ENCODE results near the gene RGS6.

Gene RGS6

DNA sequence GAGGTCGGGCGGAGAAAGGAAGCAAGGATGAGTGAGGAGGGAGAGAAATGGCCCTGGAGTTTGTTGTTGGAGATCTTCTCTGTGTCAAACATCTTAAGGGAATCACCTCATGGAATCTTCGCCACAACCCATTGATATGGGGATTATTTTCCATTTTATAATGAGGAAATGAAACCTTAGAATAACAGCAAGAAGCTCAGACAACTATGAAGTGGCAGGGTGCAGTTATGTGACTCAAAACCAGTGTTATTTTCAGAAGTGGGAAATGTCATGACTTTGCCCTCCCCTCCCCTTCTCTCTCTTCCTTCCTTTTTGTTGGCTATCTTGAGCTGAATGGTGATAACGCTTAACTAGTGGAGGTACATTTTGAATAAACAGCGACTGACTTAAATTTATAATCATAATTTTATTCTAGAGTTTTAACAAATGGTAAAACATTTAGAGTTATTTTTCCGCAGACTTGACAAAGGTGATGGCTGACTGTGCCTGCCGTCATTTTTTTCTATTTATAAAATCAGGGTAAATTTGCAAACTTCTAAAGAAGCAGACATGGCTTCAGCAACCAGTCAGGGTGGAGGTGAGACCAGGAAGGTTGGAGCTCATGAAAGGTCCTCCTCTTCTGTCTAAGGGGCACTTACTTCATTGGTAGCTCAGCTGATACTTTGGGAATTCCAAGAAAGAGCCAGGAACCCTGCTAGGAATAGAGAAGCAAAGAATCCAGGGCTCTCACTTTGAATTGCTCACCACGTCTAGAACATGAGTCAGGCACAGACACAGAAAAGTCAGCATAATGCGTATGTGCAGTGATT lies 232.4 kb downstream of the RGS6 start:
- no peak for DNase-seq (ENCODE audit: low spot score)

DNA sequence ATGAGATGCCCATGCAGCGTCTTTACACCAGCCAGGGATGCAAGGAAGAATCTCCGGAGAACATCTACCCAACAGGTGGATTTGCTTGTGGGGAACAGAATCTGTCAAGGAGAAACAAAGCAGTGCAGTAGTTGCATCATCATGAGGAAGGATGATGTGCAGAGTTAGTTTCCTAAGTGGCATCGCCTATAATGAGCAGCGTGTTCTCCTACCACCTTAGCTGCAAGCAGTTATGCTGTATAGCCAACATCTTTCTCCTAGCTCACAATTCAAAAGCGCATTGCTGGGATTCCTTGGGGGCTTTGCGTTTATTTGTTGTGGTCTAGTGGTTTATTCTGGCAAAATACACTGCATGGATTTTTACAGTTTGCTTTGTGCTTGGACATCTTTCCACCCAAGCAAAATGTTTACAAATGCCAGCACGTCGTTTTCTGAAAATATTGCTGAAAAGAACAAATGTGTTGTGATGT lies 233.0 kb downstream of the RGS6 start:
- no peak for DNase-seq (ENCODE audit: low spot score)

DNA sequence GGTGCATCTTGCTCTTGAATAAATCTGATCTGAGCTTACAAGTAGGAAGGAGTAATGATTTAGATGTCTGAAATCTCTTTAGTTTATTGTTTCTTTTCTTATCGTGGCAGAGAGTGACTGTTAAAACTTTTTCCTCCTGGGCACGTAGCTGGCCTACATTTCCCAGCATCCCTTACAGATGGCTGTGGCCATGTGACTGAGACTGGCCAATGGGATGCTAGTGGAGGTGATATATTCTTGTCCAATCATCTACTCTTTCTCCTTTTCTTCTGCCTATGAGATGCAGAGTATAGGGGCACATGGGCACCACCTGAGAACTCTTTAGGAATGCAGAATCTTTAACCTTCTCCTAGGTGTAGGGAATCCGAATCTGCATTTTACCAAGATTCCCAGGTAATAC lies 237.3 kb downstream of the RGS6 start:
- no peak for DNase-seq (ENCODE audit: low spot score)

DNA sequence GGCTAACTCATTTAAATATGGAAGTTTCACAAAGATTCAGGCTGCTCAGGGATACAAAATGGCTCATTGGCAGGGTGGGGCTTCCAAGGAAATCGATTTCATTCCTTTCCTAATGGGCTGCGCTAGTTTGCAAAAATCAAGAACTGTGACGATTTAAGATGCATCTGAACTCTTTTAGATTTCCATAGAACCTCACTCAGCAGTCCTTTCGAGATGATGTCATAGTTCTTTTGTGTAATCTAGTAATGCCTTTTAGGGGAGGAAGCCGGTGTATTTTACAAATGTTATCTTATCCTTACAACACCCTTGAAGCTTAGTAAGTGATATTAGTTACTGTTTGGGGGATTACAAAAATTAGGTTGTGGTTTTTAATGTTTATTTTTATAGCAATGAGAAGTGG lies 239.8 kb downstream of the RGS6 start:
- no peak for DNase-seq (ENCODE audit: low spot score)

DNA sequence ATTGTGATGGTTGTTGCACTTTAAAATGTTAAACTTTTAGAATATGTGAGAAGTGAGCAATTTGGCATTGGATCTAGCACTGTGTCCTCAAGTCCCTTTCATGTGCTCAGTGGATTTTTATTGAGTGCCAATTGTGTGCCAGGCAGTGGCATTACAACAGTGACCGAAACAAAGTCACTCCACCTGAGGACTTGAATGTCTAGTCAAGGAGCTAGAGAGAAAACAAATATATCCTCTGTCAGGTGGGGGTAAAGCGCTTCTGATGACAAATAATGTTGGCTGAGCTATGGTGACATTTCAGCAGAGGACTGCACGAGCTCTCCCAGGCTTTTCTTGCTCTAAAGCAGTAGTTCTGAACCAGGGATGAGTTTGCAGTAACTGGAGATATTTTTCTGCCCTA lies 240.4 kb downstream of the RGS6 start:
- no peak for DNase-seq (ENCODE audit: low spot score)

DNA sequence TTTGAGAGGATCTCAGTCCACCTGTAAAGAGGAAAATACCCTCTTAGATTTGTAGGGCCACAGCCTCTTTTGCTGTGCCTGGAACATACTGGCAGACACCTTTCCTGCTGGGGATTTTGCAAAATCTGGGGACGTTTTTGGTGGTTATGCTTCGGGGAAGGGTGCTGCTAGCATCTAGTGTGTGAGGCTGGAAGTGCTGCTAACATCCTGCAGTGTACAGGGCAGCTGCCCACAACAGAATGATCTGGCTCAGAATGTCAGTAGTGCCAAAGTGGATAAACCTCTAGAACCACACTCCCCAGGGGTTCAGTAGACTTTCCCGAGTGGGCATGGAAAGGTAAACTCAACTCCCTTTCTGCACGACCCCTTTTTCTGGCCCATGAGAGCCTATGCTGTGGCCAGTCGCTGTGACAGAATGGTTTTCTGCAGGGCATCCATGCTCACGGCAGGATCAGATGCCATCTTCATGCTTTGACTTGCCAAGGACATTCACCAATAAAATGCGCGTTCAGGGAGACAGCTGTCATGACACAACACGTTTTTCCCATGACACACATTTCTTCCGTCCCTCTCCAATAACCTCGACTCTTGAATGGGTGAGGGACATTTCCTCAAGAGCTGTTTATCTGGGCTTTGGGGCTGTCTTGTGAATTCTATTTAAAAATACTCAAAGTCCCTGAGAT lies 240.9 kb downstream of the RGS6 start:
- DNase-seq (ENCODE audit: low spot score) = no peak

DNA sequence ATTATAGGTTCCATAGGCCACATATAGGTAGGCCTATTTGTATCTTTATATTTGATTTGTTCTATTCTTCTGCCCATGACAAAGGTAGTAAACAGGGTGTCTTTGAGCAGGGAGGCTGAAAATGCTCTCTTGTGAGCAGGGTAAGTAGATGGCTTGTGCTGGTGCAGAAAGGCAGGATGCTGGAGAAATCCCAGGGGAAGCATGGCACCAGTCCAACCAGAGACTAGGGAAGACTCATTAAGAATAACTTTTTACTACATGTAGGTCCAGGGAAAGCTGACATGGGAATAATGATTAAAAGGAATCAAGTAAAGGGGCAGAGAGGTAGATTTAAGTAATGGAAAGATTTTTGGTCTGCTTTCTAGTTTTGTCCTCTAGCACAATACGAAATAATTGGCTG lies 245.0 kb downstream of the RGS6 start:
- no peak for DNase-seq (ENCODE audit: low spot score)

DNA sequence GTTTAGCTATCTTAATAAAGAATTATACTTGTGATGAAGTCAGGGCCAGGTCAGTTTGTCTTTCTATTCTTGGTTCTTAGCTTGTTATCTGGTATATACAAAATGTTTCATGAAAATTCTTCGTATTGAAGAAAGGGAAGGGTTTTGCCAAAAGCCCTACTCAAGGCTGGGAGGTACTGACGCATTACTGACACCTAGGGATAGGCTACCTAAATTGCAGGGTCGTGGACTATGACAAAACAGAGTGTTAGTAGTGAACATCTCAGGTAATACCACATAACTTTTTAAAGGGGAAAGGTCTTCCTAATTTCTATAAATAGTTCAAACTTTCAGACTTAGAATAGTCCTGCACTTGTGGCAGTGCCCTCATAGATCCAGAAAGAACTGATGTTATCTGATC lies 246.3 kb downstream of the RGS6 start:
- DNase-seq (ENCODE audit: low spot score) = no peak

DNA sequence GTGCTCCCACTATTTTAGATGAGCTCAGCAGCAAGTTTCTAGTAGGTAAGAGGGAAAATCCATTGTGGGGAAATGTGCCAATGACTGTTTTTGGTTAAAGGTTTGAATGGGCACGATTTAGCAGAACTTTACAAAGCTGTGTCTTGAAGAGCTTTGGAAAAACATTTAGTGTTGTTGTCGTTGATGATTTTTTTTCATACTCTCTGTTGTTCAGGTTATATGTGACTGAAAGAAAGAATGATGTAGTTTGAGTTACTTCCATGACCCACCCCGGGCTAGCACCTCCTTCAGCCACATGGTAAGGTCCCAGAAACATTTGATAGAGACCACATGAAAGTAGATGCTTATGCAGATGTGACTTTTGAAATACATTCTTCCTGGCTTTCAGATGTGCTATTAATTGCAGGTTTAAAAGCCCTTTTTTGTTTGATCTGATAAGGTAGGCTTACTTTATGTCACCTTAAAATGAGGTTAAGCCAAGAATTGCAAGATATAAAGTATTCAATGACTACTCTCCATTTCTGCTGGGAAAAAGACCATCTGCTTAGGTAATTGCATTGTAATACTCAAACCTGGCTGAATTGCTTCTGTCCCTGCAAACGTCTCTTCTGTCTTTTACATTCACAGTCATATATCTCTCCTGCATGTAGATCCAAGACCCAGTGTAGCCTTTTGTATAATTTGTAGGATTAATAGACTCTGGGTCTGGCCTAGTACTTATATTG lies 250.6 kb downstream of the RGS6 start:
- DNase-seq (ENCODE audit: low spot score) = no peak

DNA sequence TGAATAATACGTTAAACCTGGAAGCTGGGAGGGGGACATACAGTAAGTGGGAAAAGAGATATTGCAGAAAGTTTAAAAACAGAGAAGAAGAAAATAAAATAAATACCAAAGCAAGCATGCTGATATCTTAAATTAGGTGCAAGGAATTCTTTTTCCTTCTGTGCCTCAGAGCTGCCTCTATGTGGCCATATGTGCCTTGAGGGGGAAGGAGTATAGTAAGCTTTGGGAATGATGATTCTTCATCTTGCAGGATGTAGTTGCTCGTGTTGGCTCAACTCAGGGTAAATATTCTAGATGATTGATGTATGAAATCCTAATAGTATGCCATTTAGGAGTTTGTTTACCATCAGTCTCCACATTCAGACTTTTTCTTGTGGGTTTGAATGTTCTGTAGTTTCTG lies 251.4 kb downstream of the RGS6 start:
- no peak for DNase-seq (ENCODE audit: low spot score)

DNA sequence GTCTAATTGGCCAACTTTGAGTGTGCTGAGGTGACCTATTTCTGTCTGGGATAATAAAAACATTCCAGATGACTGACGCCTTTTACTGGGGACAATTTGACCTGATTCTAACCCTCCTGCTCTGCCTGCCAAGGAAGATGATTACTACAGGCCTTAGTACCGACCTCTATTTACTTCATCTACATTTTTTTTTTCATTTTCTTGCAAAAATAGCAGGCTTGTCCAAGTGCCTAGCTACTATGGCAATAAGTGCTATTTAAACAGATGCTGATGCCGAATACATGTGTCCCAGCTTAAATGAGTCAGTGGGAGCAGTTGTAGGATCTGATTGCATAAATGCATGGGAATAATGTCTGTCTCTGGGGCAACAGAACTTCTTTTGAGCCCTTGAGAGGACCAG lies 254.3 kb downstream of the RGS6 start:
- peak; percentile 16 for DNase-seq (ENCODE audit: low spot score)

DNA sequence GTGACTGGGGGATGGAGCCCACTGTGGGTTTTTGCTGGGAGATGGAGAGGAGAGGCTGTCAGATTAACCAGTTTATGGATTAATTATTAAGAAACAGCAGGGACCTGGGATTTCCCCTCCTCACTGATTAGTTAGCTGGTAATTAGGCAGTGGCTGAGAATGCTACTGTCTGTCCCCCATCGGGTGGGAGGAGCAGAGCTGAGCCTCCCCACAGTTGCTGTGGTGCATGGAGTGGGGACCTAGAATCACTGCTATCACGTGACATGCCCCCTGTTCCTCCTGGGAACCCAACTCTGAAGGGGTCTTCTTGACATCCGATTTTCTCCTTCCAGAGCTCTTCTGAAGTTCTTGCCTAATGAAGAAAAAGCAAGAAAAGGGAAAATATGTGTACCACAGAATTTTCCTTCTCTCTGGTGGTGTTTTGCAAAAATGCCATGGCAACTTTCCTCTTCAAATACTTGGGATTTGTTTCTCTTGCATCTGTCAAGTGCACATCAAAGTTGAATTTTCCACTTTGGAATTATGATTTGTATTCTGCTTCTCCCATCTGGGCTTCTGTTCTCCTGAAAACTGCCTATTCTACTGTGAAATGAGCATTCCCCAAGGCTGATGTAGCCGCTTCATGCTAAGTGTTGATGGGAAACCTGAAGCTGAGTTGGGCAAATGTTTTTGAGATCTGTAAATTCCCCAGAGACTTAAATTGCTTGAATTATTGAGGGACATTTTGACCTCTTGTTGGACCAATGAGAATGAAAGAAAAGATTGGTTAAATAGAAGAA lies 264.2 kb downstream of the RGS6 start:
- DNase-seq (ENCODE audit: low spot score) = no peak

DNA sequence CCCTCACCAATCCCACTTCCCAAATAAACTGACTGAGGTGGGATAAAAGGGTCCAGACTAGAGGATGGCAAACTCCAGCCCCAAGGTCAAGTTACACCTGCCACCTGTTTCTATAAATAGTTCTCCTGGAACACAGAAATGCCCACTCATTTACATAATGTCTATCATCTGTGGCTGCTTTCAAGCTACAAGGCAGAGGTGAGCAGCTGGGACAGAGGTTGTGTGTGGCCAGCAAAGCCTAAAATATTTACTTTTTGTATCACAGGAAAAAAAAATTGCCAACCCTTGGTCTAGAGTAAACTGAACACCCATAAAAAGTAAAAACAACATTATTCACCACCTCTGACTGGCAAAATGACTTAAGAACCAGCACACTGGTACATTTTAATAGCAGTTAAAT lies 269.4 kb downstream of the RGS6 start:
- DNase-seq (ENCODE audit: low spot score) = no peak

DNA sequence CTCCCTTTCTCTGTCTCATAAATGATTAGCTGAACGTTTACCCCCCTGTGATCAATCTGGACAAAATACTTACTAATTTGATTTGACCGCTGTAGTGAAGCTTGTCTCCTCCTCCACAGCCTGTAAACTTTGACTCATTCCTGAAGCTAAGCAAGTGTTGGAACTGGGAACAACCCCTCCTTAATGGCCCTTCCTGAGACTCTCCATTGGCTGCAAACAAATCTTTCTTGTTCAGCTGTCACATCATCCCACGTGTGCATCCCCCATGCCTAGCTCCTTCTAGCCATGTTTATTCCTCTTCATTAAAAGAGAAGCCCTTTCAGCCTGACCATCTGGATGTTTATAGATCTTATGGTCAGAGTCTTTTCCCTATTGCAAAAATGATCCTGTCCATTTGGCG lies 281.2 kb downstream of the RGS6 start:
- DNase-seq (ENCODE audit: low spot score) = peak; percentile 3

DNA sequence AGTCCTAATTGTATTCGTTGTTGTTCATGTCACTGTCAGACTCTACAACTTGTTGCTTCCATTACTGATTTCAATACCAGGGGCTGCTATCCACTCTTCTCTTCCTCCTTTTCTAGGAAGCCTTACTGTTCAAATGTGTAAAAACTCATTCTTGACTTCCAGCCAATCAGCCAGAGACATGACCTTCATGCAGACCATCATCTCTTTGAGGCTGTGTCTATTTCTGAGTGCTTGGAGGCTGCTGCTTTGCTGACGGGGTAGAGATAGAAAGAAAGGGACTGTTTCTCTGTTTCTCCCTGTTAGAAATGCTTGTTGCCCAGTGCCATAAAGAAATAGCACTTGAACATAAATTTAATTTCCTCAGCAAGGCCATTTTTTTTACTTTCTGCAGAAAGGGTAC lies 282.9 kb downstream of the RGS6 start:
- DNase-seq (ENCODE audit: low spot score) = no peak

DNA sequence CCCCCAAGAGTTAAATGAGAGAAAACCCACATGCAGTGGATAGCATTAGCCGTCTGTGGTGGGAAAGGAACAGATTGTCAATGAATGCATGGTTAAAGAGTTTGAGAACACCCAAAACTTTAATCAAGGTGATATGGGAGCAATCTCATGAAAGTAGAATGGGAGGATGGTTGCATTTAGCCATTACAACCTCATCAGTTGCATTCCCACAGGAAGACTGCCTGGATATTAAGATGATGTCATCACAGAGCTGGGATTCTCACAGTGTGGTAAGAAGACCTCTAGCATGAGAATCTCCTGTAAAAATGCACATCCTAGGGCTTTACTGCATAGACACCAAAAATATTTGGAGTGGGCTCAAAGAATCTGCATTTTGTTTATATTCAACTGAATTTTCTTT lies 284.9 kb downstream of the RGS6 start:
- peak; percentile 20 for DNase-seq (ENCODE audit: low spot score)

DNA sequence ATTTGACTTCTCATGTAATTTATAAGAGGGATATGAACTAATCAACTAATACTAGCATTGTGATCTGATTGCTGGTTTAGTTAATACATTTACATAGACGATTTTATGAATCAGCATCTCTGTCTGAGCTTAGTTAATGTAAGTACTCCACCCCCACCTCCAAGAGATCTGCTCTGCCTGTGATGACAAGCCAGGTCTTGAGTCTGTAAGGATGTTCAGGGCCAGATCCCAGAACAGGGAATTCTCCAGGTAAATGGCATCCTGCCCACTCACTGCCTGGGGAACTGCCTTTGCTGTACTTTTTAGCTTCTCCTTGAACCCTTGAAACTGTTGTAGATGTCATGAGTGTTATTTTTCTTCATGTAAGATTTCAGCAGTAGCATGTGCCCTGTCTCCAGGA lies 289.8 kb downstream of the RGS6 start:
- no peak for DNase-seq (ENCODE audit: low spot score)

DNA sequence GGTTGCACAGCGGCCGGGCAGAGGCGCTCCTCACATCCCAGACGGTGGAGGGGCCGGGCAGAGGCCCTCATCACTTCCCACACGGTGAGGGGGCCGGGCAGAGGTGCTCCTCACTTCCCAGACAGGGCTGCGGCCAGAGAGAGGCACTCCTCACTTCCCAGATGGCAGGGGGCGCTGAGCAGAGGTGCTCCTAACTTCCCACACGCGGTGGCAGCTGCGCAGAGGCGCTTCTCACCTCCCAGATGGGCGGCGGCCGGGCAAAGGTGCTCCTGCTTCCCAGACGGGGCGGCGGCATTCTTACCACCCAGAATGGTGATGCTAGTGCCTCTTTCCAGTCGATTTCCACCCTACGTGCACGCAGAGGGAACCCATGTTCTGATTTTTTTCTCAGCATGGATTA lies 304.4 kb downstream of the RGS6 start:
- DNase-seq (ENCODE audit: low spot score) = no peak

DNA sequence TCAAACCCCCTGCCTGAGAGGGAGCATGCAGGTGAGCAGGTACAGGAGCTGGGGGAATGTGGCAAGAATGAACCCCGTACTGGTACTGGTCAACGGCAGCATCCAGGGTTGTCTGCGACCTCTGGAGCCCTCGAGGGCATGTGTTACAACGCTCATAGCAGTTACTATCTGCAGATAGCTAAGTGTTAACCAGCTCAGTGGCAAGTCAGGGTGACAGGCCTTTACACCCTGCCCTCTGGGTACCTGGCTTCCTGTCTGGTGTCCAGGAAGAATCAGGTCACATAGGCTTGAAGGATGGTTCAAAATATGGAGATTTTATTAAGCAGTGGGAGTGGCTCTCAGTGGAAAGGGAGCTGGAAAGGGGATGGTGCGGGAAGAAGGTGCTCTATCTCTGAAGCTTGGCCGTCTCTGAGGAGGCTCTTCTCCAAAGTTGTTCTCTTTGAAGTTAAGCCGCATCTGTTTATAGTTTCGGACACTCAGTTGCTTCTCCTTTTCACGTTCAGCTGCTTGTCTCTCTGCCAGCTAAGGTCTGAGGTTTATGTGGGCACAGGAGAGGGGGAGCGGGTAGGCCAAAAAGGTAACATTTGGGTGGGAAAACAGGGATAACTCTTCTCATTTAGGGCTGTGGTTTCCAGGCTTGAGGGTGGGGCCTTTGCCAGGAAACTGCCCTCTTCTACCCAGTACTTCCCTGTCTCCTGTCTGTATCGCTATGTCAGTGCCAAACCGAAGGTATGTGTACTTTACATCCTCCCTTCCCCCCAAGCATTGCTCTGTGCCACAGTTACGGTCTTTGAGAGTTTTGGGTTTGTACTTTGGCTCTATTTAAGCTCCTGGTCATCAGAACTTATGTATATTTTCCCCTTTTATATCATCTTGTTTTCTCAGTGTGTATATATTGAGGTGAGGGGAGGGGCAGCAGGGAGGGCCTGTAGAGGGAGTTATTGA lies 305.8 kb downstream of the RGS6 start:
- DNase-seq (ENCODE audit: low spot score) = no peak

DNA sequence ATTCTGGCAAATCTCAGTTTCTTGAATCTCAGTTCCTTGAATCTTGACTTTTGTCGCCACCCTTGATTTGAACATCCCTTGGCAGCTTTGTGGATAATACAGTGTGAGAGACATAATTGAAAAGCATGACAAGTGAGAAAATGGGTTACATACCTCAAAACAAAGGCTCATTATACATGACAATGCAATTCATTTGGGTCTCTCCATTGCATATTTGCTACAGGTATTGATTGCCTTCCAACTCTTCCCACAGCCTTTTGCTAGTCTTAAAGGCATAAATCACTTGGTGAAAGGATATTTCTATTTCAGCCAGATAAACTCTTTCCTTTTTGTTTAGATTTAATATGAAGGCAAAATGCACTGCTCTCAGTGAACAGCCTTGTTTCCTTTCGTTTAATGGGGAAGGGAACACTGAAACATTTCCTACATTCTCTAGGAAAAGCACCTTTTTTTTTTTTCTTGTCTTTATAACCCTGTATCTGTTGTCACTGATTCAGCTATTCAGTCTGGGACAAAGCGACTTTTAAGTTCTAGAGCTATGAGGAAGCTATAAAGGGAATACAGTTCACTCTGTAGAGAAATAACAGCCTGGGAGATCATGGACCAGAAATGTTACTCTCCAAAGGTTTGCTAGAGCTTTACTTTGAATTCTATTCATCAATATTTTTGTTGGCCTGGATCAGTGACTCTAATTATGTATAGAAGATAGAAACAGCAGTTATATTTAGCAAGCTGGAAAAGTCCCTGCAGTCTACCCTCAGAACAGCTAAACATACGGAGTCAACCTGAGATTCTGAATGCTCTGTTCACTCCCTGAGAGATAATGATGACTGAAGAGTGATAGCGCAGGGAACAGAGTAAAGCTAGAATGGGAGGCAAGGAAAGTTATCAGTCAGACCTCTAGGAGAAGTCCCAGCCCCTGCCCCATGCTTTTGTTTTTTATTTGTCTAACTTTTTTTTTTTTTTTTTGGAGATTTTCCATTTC lies 311.4 kb downstream of the RGS6 start:
- DNase-seq (ENCODE audit: low spot score) = no peak

All from kidney tubule cell (primary cell).